NCI-H69 (cell line): Measurements from ENCODE around the gene ARHGEF5.
"Not testable (repeated sequence)": the region's sequence is repeated elsewhere in the genome, so short reads cannot be mapped to it uniquely, and the experiment has no call there.

Experiments used
- DNase-seq: peaks from one replicate; lab custom pipeline; 2025; lab: John Stamatoyannopoulos, UW

Gene ARHGEF5

DNA sequence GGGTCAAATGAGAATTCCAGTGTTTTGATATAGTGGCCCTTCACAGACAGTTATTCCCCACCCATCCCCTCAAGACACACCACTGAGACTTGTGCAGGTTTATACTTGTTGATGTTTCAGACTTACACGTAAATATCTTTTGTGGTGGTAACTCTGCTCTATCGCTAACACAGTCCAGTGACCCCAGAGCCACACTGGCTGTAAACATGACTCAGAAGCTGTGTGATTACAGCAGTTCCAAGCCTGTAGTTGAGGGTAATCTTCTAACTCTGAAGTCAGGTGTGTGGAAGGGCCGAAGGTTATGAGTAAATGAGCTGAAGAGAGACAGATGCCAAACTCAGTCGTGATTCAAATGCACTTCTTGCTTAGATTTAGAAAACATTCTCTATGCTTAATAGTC, 28.9 kb downstream of the ARHGEF5 start:
- no peak for DNase-seq

DNA sequence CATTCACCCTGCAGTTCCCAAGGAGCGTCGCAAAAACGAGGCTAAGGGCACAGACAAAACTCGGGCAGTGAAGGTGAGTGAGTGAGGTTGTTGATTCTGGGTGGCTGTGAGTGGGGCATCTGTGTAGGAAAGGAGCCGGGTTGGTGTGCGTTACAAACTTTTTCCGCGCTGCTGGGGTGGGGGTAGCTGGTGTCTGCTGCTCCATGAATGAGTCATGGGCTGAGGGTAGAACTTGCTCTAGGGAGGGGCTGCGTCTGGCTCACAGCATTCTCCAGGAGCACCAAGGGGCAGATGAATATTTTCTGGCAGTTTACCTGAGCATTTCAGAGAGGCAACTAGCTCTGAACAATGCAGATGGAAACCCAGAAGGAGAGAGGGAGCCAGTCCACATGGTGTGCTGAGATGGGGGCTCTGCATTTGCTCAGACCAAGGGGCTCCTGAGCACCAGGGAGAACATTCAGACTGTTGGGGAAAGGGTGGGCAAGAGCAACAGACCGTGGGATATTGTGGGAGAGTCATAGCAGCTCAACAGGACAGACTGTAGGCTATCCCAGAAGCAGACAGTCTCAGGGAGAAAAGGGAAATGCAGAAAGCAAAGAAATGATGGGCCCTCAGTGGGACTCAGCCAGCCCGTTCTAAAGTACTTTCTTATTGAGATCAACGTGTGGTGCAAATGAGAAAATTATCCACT, 29.5 kb downstream of the ARHGEF5 start:
- no peak for DNase-seq

DNA sequence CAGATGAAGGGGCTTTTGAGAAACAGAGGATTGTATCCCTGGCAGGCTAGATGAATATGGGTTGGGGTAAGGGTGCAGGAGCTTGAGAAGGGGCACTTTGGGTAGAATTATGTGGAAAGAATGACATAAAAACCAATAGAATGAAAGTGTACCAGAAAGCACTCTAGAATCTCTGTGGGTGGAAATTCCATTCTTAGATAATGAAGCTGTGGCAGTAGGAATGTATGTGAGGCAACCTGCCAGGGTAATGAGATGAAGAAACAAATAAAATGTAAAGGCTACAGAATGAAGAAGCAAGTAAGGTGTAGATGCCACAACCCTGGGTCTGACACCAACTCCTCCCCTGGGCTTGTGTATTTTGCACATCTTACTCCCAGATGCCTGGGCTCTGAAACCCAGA, 31.5 kb downstream of the ARHGEF5 start:
- no peak for DNase-seq

DNA sequence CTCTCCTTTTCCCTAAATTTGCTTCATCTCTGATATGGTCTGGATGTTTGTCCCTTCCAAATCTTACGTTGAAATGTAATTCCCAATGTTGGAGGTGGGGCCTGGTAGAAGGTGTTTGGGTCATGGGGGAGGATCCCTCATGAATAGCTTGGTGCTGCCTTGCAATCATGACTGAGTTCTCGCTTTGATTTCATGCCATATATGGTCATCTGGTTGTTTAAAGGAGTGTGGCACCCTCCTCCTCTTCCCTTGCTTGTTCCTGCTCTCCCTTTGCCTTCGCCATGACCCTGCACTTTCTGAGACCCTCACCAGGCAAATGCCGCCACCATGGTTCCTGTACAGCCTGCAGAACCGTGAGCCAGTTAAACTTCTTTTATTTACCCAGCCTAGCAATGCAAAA, 33.7 kb downstream of the ARHGEF5 start:
- DNase-seq: no peak

DNA sequence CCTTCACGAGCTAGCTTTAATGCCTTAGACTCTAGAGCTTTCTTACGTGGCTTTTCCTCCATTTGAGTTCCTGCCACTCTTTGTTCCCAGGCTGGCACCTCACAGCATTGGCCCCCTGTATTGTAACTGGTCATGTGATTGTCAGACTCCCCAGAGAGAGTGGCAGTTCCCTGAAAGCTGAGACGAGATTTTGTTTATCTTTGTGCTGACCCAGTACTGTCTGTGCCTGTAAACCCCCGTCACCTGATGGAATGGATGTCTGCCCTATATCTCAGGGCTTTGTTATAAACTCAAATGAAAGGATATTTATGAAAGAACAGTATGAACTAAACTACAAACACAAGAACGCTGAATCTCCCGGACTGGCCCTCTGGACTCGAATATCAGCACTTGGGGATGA, 35.3 kb downstream of the ARHGEF5 start:
- DNase-seq: peak; percentile 33

DNA sequence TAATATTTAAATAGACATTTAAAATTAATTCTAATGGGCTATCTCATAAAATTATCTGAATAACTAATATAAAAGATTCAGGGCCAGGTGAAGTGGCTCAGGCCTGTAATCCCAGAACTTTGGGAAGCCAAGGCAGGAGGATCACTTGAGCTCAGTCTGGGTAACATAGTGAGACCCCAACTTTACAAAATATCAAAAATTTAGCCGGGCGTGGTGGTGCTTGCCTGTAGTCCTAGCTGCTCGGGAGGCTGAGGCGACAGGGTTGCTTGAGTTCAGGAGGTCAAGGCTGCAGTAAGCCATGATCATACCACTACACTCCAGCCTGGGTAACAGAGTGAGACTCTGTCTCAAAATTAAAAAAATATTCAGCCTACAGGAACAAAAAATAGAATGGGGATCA, 35.8 kb downstream of the ARHGEF5 start:
- DNase-seq: no peak

DNA sequence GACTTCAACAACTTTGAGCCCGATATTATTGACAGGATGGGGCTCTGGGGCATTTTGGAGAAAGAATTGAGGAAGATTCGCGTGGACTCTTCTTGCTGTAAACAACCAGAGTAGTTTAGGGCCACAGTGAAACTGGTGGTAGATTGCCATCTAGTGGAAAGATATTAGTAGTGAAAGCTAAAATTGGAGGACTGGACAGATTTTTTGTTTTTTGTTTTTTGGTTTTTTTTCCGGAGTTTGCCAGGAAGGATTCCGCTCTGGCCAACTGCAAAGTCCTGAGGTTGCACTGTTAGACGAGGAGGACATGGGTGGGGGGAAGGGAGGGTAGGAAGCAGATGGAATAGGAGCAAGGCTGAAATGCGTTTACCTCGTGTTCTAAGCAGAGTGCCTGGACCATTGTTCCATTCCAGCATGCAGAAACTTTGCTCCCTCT, 36.6 kb downstream of the ARHGEF5 start:
- DNase-seq: peak; percentile 66

DNA sequence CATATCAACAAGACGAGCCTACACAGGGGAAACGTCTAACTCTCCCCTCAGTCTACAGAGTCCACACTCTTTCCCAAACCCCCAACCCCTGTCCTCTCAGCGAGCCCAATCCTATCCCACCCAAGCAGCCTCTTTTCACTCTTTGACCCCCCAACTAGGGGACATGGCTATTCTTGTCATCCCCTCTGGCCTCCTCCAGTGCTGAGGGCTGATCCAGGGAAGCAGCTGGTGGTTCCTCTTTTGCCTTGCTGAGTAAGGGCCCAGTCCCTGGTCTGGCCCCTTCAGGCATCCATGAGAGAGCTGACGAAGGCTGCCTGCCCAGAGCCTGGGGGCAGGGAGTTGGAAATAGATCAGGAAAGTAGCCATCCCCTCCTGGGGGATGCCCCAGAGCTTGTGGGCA, 41.9 kb downstream of the ARHGEF5 start:
- DNase-seq: no peak

DNA sequence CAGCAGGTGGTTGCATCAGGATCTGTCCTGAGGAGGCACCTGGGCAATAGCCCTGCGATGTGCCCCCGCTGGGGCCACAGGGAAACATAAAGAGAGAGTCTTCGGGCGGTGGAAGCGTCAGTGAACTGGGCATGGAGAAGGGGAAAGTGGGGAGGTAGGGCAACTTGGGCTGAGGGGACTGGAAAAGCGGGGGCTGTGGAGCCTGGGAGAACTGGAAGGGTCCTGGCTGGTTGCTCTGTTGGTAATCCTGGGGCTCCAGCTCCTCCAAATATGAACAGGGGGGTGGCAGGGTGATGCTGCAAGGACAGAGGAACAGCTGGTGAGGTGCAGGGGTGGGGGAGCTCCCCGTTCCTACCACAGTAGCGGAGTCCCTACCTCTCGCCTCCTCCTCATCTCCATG, 43.1 kb downstream of the ARHGEF5 start:
- DNase-seq: no peak

DNA sequence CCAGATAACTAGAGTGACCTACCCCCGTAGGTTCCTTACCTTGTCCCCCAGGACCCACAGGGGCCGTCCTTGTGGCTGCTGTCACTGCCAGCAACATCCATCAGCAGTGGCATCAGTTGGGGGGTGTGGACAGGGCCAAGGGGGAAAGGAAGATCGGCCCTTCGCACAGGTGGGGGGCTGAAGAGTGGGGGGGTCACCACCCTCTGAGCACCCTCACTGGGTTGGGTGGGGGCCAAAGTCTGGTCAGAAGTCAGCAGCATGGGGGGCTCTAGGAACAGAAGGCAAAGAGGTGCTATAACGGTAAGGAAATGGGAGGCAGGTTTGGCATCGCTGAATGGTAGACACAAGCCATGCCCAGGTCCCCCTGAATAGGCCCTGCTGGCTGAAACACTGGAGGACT, 43.7 kb downstream of the ARHGEF5 start:
- DNase-seq: no peak

DNA sequence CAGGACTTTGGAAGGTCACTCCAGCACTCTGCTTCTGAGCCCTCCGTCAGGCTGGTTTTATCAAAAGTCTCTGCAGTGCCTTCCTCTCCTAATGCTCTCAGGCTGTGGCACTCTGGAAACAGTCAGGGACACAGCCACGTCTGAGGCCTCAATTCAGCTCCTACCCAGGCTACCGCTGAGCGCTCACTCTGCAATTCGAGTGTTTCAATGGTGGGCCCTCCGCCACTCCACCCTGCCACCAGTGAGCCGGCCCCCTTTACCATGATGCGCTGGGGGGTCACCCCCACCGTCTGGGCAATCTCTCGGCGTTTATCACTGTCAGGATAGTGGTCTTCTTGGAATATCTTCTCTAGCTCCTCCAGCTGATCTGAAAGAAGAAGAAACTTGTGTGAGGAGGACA, 44.7 kb downstream of the ARHGEF5 start:
- DNase-seq: no peak

DNA sequence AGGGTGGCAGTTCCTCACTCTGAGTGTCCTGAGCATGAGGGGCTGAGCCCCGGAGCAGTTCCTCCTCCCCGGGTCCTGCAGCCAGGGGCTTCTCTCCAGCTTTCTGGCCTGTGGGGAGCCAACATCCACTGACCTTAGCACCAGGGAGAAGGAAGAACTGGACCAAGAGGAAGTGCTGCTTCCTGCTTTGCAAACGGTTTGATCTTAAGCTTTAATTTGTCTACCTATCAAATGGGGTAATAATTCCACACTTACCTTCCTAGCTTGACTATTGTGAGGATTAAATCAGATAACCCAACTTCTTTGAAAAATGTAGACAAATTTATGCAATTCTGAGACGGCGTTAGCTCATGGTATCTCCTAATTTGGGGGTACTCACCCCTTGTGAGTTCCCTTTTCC, 46.3 kb downstream of the ARHGEF5 start:
- no peak for DNase-seq

DNA sequence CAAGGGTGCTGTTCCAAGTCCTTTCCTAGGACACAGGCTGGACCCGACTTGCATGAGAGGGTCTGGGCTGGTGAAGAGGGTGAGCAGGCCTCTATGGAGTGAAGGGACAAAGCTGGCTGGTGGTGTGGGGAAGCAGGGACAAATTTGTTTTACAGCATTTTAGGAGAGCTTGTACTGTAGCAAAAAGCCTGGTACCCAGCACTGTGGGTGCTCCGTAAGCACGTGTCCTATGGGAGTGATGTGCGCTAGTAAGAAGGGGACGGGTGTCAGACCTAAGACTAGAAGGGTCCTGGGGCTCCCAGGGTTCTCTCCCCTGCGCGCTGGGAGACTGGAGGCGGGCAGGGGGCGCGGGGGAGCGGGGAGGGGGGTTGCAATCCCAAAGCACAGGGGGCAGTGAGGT, 47.9 kb downstream of the ARHGEF5 start:
- no peak for DNase-seq

DNA sequence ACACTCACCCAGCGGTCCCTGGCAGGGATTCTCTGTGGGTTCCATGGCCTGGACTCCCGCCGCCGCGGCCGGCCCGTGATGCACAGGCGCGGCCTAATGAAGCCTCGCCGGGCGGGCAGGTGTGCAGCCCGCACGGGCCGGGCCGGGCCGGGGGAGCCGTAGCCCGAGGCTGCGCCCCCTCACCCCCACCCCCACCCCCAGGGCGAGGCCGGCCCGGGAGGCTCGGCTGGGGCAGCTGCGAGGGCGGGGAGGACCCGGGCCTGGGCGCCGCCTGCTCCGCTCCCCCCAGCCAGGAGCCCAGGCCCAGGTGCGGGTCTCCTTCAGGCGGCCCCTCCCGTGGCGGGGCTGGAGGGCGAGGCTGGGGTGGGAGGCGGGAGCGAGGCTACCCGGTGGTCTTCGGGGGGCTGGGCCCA, 48.5 kb downstream of the ARHGEF5 start, which contains the start of gene NOBOX:
NOBOX (minus strand) TSS at position 45 of the 413 bp plus-strand sequence.
- no peak for DNase-seq

DNA sequence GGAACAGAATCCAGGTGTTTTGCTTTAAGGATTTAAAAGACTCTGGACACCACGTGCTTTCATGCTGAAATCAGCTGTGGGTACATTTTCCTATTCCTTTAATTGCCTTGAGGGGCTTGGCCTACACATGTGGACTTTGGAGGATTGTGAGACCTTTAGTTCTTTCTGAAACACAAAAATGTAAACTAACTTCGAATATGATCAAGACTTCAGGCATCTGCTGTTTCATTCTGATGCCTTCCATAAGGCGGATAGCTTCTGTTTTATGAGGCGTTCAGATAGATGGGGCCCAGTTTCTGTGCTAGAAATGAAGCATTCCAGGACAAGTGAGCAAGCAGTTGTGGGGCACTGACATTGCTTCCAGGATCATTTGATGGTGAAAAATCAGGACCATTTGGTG, 49.7 kb downstream of the ARHGEF5 start:
- DNase-seq: no peak

DNA sequence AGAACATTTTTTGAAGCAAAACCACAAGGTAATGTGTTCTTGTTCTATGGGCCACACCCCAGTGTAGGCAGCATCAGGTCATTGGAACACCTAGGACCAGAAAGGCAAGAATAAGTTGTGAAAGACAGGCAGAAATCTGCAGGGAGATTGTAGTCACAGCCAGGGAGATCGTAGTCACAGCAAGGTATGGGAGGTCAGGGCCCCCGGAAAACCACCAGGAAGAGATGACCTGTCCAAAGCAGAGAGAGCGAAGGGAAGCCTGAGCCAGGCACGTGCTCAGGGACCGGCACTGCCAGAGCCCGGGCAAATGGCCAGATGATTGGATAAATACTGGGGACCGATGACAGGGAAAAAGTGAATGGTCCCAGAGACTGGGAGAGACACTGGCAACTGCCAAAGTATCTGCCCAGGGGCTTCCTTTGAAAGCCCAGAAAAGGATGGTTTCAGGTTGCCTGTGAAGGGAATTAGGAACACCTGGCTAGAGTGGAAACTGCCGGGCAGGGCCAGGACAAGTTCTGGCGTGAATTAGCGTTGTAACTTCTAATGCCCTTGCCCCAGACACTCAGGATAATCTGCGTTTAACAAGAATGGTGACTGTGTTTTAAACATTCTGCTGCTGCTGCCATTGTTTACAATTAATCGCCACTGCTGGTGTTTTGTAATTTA, 52.2 kb downstream of the ARHGEF5 start:
- DNase-seq: peak; percentile 76

DNA sequence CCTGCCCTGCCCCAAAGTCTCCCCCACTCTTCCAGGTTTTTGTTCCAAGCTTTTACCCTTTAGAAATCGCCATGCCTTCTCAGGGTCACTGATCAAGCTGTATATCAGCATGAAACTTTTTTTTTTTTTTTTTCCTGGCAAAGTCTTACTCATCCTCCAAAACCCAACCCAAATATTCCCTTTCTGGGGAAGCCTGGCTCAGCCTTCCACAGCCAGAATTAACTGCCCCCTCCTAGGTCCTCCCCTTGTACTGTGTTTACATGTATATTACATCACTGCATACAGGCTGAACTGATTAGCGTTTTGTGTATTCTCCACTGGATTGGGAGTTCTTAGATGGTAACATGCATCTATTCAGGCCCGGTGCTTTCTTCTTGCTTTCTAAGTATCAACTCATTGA, 52.9 kb downstream of the ARHGEF5 start:
- DNase-seq: peak; percentile 34

DNA sequence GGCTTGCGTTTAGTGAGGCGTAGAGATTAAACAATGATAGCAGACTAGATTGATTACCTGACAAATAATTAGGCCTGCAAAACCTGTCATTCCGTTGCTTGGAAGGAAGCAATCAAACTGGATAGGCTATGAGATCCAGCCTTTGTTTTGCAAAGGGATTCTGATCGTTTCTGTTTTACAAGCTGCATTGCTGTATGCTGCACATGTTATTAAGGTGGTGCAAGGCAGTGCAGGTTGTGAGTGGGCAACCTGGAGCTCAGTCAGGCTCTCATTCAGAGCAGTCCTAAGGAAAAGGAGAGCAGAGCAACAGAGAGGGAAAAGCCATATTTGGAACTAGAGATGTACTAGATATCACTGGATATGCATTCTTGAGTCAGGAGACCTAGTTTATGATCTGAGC, 55.2 kb downstream of the ARHGEF5 start:
- peak; percentile 53 for DNase-seq

DNA sequence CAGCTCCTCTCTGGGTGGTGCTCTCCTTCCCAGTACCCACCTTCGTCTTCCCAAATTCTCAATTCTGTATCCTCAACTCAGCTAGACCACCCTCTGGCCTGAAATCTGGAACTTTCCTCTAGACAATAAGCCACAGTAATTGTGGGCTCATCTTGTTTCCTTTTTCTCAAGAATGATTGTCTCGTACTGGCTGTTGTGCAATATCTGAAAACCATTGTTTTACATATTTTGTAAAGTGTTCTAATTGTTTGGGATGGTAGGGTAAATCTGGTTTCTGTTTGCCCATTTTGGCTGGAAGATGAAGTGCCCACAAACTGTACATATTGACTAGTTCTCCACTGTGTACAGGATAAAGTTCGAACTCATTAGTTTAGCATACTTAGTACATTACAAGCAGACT, 59.6 kb downstream of the ARHGEF5 start:
- DNase-seq: no peak

DNA sequence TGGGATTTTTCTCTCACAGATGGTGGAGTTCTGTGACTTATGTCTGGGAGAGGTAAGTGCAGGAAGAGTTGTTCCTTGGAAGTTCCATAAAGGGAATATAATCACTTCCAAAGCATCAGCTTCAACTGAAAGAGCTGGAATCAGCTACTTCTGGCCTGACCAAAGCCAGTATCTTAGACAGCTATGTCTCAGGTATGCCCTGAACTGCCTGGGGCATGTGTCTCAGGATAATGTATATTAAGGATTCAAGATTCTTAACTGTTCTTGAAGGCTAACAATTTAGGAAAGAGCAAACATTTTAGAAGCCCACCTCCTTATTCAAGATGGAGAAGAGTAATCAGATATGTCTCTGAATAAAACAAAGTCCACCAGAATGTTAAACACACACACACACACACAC, 60.7 kb downstream of the ARHGEF5 start:
- DNase-seq: no peak

DNA sequence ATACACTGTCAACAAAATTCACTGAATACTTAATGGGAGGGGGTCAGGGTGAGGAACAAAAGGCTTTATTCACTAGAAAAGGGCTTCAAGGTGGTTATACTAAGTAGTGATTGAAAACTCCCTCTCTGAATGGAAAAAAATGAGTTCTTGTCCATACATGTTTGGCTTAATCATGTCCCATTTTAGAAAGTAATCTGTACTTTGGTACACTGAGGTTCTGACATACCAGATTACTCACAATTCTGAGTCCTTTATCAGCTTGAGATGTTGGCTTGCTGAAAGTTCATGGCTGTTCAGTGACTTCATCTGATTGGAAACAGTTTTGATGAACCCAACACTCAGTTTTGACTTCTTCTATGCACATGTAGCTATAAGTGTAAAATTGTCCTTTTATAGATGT, 61.1 kb downstream of the ARHGEF5 start:
- DNase-seq: no peak

DNA sequence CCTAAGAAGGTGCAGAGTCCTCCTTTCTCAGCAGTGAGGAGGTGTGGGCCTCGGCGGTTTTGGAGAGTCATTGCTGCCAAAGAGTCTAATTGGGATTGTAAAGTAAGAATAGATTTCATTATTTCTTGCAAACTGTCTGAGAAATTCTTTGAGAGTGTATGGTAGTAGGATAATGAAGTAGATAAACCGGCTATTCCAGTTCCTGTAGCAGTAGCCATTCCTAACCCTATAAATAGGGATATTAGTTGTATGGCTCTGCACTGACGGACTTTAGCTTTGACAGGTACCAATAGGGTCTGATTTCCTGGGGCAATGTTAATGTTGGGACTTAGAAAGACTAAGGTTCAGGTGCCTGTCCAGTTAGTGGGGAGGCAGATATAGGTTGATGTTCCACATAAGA, 63.7 kb downstream of the ARHGEF5 start:
- DNase-seq: not testable (repeated sequence)

DNA sequence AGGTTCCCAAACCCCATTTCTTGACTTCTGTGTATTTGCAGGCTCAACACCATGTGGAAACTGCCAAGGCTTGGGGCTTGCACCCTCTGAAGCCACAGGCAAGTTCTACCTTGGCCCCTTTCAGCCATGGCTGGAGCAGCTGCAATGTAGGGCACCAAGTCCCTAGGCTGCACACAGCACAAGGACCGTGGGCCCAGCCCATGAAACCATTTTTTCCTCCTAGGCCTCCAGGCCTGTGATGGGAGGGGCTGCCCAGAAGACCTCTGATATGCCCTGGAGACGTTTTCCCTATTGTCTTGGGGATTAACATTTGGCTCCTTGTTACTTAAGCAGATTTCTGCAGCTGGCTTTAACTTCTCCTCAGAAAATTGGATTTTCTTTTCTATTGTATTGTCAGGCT, 72.3 kb downstream of the ARHGEF5 start:
- DNase-seq: not testable (repeated sequence)

DNA sequence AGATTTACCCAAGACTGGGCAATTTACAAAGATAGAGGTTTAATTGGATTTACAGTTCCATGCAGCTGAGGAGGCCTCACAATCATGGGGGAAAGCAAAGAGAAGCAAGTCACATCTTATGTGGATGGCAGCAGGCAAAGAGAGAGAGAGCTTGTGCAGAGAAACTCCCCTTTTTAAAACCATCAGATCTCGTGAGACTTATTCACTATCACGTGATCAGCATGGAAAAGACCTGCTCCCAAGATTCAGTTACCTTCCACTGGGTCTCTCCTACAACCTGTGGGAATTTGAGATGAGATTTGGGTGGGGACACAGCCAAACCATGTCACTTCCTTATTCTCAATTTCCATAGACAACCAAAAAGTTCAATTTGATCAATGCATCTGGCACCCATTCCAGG, 73.2 kb downstream of the ARHGEF5 start:
- DNase-seq: no peak
